Activated T-cell treated with anti-CD3 and anti-CD28 coated beads for 24 hours (primary cell): ENCODE measurements around the gene PRKCQ.
"Not testable (repeated sequence)": the region's sequence is repeated elsewhere in the genome, so short reads cannot be mapped to it uniquely, and the experiment has no call there.

Experiments used
- DNase-seq: peaks from one replicate; pipeline ENCODE4 v3.0.0-alpha.2; 2020; ENCODE audit warnings: low read depth

PRKCQ gene

GRCh38 chr10:6455592-6455991 is 124.5 kb downstream of the PRKCQ start:
- DNase-seq = no peak

GRCh38 chr10:6446711-6447110 is 133.4 kb downstream of the PRKCQ start:
- DNase-seq = no peak

GRCh38 chr10:6445671-6446316 is 134.3 kb downstream of the PRKCQ start:
- peak; percentile 57 for DNase-seq

- DNase-seq = not testable (repeated sequence)
Observed at GRCh38 chr10:6439875-6440274, 140.2 kb downstream of the PRKCQ start.

- no peak for DNase-seq
Observed at GRCh38 chr10:6431861-6432260, 148.2 kb downstream of the PRKCQ start.

- DNase-seq = no peak
Observed at GRCh38 chr10:6431186-6431585, 148.9 kb downstream of the PRKCQ start.

- DNase-seq = no peak
Observed at GRCh38 chr10:6430423-6430980, 149.6 kb downstream of the PRKCQ start.

GRCh38 chr10:6427357-6427959 is 152.6 kb downstream of the PRKCQ start:
- DNase-seq = no peak

- no peak for DNase-seq
Observed at GRCh38 chr10:6426317-6426716, 153.8 kb downstream of the PRKCQ start.

- no peak for DNase-seq
Observed at GRCh38 chr10:6423413-6424170, 156.5 kb downstream of the PRKCQ start.

- peak; percentile 46 for DNase-seq
Observed at GRCh38 chr10:6423004-6423403, 157.1 kb downstream of the PRKCQ start.

- no peak for DNase-seq
Observed at GRCh38 chr10:6418613-6419216, 161.4 kb downstream of the PRKCQ start.

- DNase-seq = no peak
Observed at GRCh38 chr10:6418167-6418566, 161.9 kb downstream of the PRKCQ start.

- DNase-seq = no peak
Observed at GRCh38 chr10:6416892-6417512, 163.1 kb downstream of the PRKCQ start.

GRCh38 chr10:6411436-6411835 is 168.6 kb downstream of the PRKCQ start:
- DNase-seq = no peak

GRCh38 chr10:6410830-6411229 is 169.2 kb downstream of the PRKCQ start:
- DNase-seq = no peak

GRCh38 chr10:6409971-6410643 is 170.0 kb downstream of the PRKCQ start:
- no peak for DNase-seq

GRCh38 chr10:6408799-6409198 is 171.3 kb downstream of the PRKCQ start:
- DNase-seq = no peak

GRCh38 chr10:6407034-6407721 is 172.9 kb downstream of the PRKCQ start:
- DNase-seq = no peak

GRCh38 chr10:6406220-6407033 is 173.6 kb downstream of the PRKCQ start:
- DNase-seq = no peak
